ENCODE results near the gene STAMBP.

The STAMBP gene

GRCh38 chr2:73841912-73842738 is 13.4 kb downstream of the STAMBP start:
- DNase-seq (ENCODE audit: low read depth, low spot score), result no peak
- TF ChIP-seq CTCF (IDR thresholded peaks at IDR 0.05; ENCODE audit: low read depth, low read length), result no peak
- in situ Hi-C loops (cut with HindIII; ENCODE audit: low sequenced_read_pairs), result no loop called here
- H3K4me3 ChIP-seq (ENCODE audit: low read depth, low read length), result no peak overlapping the region

DNA sequence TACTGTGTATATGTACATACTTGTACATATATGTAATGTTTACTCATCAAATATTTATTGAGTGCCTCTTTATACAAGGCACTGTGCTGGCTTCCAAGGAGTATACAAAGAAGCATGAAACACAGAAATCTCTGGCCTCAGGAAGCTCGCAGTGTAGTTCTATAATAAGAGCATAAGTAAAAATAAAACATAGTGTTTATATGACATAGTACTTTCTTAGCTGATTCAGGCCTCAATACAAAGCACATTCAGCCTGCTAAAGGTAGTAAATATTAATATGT is 13.9 kb downstream of the STAMBP start:
- TF ChIP-seq CTCF (IDR thresholded peaks at IDR 0.05; ENCODE audit: low read depth, low read length), result no peak
- in situ Hi-C loops (cut with HindIII; ENCODE audit: low sequenced_read_pairs), result no loop called here
- DNase-seq (ENCODE audit: low read depth, low spot score), result no peak
- H3K4me3 ChIP-seq (ENCODE audit: low read depth, low read length), result no peak overlapping the region

DNA sequence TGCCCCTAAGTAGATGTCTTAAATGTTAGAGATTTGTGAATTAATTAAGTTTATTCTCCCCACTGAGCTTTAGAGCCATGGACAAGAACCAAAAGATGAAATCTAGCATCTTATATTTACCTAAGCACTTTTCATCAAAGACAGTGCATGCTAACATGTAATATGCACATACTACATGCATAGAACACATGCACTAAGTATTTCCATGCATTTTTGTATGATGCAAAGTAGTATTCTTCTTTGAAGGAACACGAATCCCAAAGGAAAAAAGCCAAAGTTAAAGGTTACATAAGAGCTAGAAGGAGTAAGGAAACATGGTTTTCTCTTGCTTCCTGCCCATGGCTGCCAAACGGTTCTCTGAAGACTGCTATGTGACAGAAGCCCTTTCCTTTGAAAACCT is 15.3 kb downstream of the STAMBP start:
- no peak overlapping the region for H3K4me3 ChIP-seq (ENCODE audit: low read depth, low read length)
- no peak for DNase-seq (ENCODE audit: low read depth, low spot score)
- in situ Hi-C loops (cut with HindIII; ENCODE audit: low sequenced_read_pairs), result no loop called here
- TF ChIP-seq CTCF (IDR thresholded peaks at IDR 0.05; ENCODE audit: low read depth, low read length), result no peak

GRCh38 chr2:73850009-73850408 is 21.2 kb downstream of the STAMBP start:
- no peak for TF ChIP-seq CTCF (IDR thresholded peaks at IDR 0.05; ENCODE audit: low read depth, low read length)
- H3K4me3 ChIP-seq (ENCODE audit: low read depth, low read length), result no peak overlapping the region
- in situ Hi-C loops (cut with HindIII; ENCODE audit: low sequenced_read_pairs), result no loop called here
- no peak for DNase-seq (ENCODE audit: low read depth, low spot score)

- no peak for DNase-seq (ENCODE audit: low read depth, low spot score)
These were observed 22.5 kb downstream of the STAMBP start for GRCh38 chr2:73851274-73851673.

GRCh38 chr2:73852020-73852419 is 23.3 kb downstream of the STAMBP start:
- no peak overlapping the region for H3K4me3 ChIP-seq (ENCODE audit: low read depth, low read length)
- no peak for TF ChIP-seq CTCF (IDR thresholded peaks at IDR 0.05; ENCODE audit: low read depth, low read length)
- peak; percentile 63 for DNase-seq (ENCODE audit: low read depth, low spot score)
- in situ Hi-C loops (cut with HindIII; ENCODE audit: low sequenced_read_pairs), result no loop called here

More at GRCh38 chr2:73851274-73851673, 22.5 kb downstream of the STAMBP start:
- no peak overlapping the region for H3K4me3 ChIP-seq (ENCODE audit: low read depth, low read length)
- TF ChIP-seq CTCF (IDR thresholded peaks at IDR 0.05; ENCODE audit: low read depth, low read length), result peak; percentile 24
- in situ Hi-C loops (cut with HindIII; ENCODE audit: low sequenced_read_pairs), result no loop called here

Data from astrocyte of the spinal cord (primary cell).